HG03520 (cell line): ENCODE results near the gene APOC1.
A peak's percentile ranks its signal among the peaks of the same experiment; 100 is the strongest.

Experiments
- ATAC-seq: cut with Tn5 transposase; IDR thresholded peaks from one replicate; pipeline ENCODE4 v1.9.1; 2021; ENCODE audit warnings: mild to moderate bottlenecking, moderate library complexity; ENCODE audit not compliant: unreplicated experiment

APOC1 gene

DNA sequence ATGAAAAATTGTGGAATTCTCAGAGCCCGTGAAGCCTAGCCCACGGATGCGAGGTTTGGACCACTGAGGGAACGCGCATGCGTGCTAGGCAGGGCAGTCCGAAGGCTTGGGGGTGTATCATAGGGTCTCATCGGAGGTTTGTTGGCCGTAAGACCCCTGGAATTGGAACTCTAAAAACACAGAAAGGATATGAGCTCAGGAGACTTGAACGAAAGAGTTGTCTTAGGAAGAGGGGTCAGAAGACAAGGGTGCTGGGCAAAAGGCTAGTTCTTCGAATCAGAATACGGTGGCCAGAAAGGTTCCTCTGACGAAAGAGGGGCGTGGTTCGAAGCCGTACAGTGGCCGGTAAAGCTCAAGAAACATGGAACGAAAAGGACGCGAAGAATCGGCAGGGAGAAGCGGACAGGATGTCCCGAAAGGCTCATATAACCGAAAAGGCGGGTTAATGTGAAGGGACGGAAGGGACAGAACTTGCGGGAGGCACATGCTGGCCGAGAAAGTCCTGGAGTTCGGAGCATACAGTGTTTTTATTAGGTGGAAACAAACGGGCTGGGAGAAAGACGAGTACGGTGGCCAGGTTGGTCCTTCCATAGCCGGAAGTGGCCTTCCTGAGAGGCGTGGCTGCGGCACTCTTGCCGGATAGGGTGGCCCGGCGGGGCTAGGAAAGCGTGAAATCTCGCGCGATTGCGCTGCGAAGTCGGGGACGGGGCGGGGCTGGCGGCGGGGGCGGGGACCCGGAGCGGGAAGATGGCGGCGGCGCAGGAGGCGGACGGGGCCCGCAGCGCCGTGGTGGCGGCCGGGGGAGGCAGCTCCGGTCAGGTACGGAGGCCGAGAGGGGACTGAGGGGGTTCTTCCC lies 40.5 kb downstream of the APOC1 start, which contains the start of gene CLPTM1:
TSS of gene CLPTM1 (plus strand) at position 732 of the 856 bp plus-strand sequence. CDS start at position 748, 16 bp downstream.
- ATAC-seq: peak; percentile 75

- ATAC-seq: peak; percentile 18
Observed at GRCh38 chr19:44955505-44956439, 41.4 kb downstream of the APOC1 start.

GRCh38 chr19:44957526-44957925 lies 43.1 kb downstream of the APOC1 start:
- no peak for ATAC-seq

GRCh38 chr19:44958090-44958489 lies 43.7 kb downstream of the APOC1 start:
- ATAC-seq: no peak

GRCh38 chr19:44959691-44960090 lies 45.3 kb downstream of the APOC1 start:
- ATAC-seq: no peak

- ATAC-seq: no peak
Observed at GRCh38 chr19:44960906-44961728, 46.7 kb downstream of the APOC1 start.

DNA sequence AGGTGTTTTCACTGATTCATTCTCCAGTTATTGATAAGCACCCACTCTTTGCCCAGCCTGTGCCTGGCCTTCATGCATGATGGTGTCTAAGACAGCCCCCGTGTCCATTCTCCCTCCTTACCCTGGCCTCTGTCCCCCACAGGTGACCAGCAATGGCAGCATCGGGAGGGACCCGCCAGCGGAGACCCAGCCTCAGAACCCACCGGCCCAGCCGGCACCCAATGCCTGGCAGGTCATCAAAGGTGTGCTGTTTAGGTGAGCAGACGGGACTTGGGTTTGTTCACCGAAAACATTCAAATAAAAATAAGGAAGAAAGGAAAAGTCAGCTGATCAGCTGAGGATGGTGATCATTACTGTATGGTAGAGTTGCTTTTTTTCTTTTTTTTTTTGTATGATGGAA lies 47.4 kb downstream of the APOC1 start:
- no peak for ATAC-seq

DNA sequence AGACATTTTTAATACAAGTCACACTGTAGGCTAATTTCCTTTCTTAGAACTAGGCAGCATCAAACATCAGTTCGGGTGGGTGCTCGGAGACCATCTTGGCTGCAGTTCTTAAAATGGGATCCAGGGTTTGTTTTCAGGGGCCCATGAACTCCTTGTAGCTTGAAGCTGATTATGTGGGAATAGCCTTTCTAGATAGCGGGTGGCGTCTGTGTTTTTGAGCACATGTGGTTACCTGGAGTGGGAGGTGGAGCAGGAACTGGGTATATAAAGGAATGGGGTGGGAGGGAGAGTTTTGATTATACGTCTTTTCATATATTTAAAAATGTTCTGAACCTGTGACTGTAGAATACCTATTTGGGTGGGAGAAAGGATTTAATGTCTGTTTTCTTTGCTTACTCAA lies 53.7 kb downstream of the APOC1 start:
- no peak for ATAC-seq

GRCh38 chr19:44968670-44969069 lies 54.3 kb downstream of the APOC1 start:
- no peak for ATAC-seq
